GM12891 (cell line): ENCODE measurements around the gene DKC1.

ENCODE experiments used
- PAX5 ChIP-seq: IDR thresholded peaks from 2 replicates; pipeline ENCODE4 v1.6.1; 2011; ENCODE audit warnings: low read length, moderate library complexity, mild to moderate bottlenecking; ENCODE audit not compliant: insufficient read depth, severe bottlenecking
- POLR2A ChIP-seq: IDR thresholded peaks from 2 replicates; pipeline ENCODE4 v1.6.1; 2011; ENCODE audit warnings: low read depth, low read length, control low read depth
- POLR2AphosphoS5 ChIP-seq: IDR thresholded peaks from 2 replicates; pipeline ENCODE4 v1.6.1; 2011; ENCODE audit warnings: low read depth, low read length, control low read depth
- SPI1 ChIP-seq: IDR thresholded peaks from 2 replicates; pipeline ENCODE4 v1.6.1; 2011; ENCODE audit warnings: low read depth, low read length, control low read depth
- TAF1 ChIP-seq: IDR thresholded peaks from 2 replicates; pipeline ENCODE4 v1.6.1; 2011; ENCODE audit warnings: low read depth, low read length, control low read depth

DNA sequence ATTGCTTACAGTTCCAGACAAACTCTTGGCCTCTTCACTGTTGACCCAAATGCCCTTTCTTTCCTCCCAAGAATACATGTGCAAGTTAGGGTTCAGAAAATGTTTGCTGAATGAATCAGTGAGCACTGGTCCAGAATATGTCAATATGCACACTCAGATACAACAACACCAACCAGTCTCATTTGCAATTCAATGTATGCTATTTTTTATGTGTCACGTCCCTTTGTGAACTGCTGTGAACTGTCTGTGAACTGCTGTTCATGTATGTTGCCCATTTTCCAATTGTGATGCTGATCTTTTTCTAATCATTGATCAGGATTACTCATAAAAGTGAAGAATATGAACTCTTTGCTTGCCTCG lies 29.6 kb upstream of the DKC1 start:
- TF ChIP-seq TAF1 = no peak
- no peak for TF ChIP-seq SPI1
- TF ChIP-seq POLR2AphosphoS5 = no peak
- no peak for TF ChIP-seq POLR2A
- no peak for TF ChIP-seq PAX5
